ENCODE measurements around the gene OR7C2.
"Not testable (repeated sequence)": the region's sequence is repeated elsewhere in the genome, so short reads cannot be mapped to it uniquely, and the experiment has no call there.

OR7C2 gene

GRCh38 chr19:14941189-14941588 lies at the start of gene OR7C2:
TSS of gene OR7C2 (plus strand) at chr19:14941489. CDS start at chr19:14941489, 0 bp downstream.
- DNase-seq = no peak

DNA sequence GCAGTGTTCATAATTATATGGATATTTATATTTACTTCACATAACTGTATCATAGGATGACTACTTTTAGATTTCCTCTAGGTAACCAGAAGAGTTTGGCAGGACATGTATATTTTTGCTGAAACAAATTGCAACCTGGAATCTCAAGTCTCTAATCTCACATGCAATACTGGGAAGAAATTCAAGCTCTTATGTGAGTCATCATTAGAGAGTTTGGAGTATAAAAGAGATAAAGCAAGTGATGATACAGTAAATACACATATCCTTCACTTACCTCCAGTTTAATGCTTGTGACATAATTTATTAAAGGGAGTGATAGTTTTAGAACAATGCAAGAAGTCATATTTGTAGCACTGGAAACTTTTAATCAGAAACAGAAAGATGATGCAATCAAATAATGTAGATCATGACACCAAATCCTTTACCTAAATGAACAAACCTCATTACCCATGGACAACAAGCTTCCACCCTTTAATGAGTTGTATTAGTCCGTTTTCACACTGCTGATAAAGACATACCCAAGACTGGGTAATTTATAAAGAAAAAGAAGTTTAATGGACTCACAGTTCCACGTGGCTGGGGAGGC lies 39.5 kb upstream of the OR7C2 start:
- DNase-seq = no peak

DNA sequence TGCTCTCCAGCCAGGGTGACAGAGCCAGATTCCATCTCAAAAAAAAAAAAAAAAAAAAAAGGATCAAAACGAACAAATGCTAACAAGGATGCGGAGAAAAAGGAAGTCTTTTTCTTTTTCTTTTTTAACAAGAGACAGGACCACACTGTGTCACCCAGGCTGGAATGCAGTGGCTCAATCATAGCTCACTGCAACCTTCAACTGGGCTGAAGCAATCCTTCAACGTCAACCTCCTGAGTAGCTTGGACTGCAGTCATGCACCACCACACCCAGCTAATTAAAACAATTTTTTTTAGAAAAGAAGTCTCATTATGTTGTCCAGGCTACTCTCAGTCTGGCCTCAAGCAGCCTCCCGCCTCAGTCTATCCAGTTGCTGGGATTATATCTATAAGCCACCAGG lies 34.6 kb upstream of the OR7C2 start:
- no peak for DNase-seq

GRCh38 chr19:14915116-14915515 lies 26.2 kb upstream of the OR7C2 start:
- no peak for DNase-seq

DNA sequence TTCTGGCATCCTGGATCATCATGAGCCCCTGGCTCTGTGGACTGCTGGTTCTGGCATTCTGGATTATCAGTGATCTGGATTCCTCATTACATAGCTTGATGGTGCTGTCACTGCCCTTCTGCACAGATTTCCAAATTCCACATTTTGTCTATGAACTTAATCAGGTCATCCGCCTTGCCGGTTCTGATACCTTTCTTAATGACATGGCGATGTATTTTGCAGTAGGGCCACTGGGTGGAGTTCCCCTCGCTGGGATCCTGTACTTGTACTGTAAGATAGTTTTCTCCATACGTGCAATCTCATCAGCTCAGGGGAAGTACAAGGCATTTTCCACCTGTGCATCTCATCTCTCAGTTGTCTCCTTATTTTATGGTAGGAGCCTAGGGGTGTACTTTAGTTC lies 24.4 kb upstream of the OR7C2 start:
- DNase-seq = no peak

DNA sequence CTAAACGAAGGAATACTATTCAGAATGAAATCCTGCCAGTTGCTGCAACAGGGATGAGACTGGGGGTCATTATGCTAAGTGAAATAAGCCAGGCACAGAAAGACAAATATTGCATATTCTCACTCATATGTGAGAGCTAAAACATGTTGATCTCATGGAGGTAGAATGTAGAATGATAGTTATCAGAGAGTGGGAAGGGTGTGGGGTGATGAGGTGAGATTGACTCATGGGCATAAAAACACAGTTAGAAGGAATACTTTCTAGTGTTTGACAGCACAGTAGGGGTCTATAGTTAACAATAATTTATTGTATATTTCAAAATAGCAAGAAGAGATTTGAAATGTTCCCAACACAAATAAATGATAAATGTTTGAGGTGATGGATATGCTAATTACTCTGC lies 7.8 kb upstream of the OR7C2 start:
- no peak for DNase-seq

DNA sequence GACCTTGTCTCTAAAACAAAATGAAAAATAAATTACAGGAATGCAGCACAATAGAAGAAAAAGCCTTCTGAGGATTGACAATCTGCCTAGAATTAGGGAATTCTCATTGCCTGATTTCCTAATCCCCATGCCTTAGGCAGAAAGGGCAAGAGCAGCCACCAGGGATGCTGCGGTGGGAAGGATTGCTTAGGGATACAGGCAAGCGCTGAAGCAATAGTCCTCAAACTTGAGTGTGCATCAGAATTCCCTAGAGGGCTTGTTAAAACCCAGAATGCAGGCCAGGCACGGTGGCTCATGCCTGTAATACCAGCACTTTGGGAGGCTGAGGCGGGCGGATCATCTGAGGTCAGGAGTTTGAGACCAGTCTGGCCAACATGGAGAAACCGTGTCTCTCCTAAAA lies 1.0 kb upstream of the OR7C2 start:
- DNase-seq = no peak

DNA sequence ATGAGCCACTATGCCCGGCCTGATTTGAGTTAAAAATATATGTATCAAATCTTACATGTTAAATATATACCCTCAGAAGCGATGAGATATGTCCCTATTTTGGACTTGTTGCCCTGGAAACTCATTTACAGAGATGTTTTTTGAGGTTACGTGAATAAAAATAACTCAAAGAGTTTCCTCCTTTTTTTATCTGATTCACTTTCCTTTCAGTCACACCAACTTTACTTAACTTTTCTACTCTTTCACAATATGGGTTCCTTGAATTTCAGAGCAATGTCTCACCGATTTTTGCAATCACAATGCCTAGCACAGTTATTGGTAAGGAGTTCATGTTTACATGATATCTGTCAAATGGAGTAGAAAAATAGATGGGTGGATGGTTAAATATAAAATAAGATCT lies 2.3 kb downstream of the OR7C2 start:
- DNase-seq = no peak

GRCh38 chr19:14944456-14944855 lies 3.2 kb downstream of the OR7C2 start:
- DNase-seq = no peak

DNA sequence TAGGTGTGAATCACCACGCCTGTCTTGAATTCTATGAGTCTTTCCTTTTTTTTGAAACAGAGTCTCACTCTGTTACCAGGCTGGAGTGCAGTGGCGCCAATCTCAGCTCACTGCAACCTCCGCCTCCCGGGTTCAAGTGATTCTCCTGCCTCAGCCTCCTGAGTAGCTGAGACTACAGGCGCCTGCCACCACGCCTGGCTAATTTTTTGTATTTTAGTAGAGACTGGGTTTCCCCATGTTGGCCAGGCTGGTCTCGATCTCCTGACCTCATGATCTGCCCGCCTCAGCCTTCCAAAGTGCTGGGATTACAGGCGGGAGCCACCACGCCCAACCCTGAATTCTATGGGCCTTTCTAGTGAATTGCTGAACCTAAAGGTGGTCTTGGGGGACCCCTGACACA lies 8.1 kb downstream of the OR7C2 start:
- not testable (repeated sequence) for DNase-seq

GRCh38 chr19:14949876-14950275 lies 8.6 kb downstream of the OR7C2 start:
- DNase-seq = no peak

GRCh38 chr19:14950421-14950820 lies 9.1 kb downstream of the OR7C2 start:
- no peak for DNase-seq

DNA sequence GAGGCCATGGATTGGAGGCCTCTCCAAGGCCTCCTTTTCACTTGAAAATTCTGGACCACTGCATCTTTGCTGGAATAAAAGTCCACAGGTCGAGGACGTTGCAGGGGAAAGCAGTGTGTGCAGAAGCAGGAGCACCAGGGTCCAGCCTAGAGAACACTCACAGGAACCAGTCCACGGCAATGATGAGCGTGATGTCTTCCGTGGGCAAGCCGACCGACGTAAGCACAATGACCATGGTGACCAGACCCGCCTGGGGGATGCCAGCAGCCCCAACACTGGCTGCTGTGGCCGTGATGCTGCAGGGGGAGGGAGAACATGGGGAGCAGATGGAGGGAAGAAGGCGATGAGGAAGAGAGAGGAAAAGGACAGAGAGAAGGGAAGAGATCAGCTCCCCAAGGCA lies 11.5 kb downstream of the OR7C2 start:
- no peak for DNase-seq

- no peak for DNase-seq
Measured at GRCh38 chr19:14954071-14954655, 12.9 kb downstream of the OR7C2 start.

DNA sequence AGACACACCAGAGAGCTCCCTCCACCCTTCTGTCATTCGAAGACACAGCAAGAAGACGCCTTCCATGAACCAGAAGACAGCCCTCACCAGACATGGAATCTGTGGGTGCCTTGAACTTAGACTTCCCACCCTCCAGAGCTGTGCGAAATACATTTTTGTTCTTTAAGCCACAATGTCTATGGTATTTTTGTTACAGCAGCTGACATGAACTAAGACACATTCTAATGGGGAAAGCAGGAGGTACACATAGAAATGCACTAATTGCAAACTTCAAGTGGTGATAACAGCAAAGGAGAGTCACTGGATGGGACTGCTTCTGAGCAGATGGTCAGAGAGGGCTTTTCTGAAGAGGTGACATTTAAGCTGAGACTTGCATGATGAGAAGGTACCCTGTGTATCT lies 16.2 kb downstream of the OR7C2 start:
- DNase-seq = no peak

DNA sequence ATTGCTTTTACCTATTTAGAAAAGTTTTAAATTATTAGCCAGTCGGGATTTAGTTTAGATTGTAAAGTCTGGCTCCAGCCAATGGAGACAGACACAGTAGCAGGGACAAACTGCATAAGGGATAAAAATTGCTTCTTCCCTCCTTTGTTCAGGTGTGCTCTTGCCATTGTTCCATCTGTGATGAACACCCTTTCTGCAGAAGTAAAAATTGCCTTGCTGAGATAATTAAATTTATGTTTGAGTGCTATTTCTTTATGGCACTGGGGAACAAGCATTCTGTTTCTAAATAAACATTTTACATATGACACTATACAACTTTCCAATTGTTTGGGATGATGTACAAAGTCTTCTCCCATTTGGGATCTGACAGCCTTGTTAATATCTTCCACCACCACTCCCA lies 18.0 kb downstream of the OR7C2 start:
- DNase-seq = no peak

GRCh38 chr19:14961956-14962685 lies 20.8 kb downstream of the OR7C2 start:
- DNase-seq = no peak

GRCh38 chr19:14968247-14968646 lies 27.0 kb downstream of the OR7C2 start:
- DNase-seq = no peak

DNA sequence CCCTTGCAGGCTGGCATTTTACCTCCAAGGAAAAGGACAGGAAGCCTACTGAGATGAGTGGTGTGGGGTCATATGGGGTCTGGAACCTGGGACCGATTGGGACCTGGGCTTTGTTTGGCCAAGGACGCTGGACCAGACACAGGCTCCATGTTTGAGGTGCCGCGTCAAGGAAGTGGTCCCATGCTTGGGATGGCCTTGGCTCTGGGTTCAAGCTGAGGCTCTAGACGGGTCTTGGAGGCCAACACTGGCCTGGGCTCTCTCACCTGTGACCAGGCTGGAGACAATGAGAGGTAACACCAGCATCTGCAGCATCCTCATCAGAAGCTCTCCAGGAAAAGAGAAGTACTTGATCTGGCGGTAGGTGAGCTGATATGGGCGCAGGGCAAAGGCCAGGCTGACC lies 30.2 kb downstream of the OR7C2 start:
- no peak for DNase-seq

- no peak for DNase-seq
Measured at GRCh38 chr19:14972676-14973075, 31.4 kb downstream of the OR7C2 start.

DNA sequence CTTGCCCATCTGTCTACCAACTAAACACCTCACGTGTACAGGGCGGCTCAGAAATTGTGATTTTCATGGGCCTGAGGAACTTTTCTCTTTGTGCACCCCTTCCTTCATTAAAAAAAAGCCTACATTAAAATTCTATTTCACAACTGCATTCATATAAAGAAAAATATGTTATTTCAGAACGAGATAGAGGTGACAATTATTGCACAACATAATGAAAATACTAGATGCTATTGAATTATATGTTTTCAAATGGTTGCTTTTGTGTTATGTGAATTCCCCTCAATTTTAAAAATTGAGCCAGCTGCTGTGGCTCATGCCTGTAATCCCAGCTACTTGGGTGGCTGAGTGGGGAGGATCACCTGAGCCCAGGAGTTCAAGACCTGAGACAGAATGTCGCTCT lies 33.2 kb downstream of the OR7C2 start:
- no peak for DNase-seq

DNA sequence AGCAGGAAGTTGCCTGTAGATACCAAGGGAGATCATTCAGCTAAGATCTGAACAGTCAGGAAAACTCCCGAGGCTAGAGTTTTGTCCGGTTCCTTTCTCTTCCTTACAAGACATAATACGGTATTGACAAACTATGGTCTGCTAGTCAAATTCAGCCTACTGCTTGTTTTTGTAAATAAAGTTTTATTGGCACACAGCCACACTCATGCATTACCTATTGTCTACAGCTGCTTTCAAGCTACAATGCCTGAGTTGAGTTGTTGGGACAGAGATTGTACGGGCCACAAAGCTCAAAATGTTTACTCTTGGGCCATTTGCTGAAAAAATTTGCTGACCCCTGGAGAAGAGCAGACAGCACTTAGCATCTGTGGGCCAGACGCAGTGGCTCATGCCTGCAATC lies 35.8 kb downstream of the OR7C2 start:
- no peak for DNase-seq

GRCh38 chr19:14978161-14978776 lies 37.0 kb downstream of the OR7C2 start:
- DNase-seq = no peak

Measured in NCI-H1436 treated with DMSO at 0.1 percent for 48 hours (cell line).